ENCODE data around the gene CDK14.

CDK14 gene

GRCh38 chr7:91031757-91032156 lies 435.6 kb downstream of the CDK14 start:
- DNase-seq: no peak

- no peak for DNase-seq
These were observed 437.5 kb downstream of the CDK14 start for GRCh38 chr7:91033574-91033973.

DNA sequence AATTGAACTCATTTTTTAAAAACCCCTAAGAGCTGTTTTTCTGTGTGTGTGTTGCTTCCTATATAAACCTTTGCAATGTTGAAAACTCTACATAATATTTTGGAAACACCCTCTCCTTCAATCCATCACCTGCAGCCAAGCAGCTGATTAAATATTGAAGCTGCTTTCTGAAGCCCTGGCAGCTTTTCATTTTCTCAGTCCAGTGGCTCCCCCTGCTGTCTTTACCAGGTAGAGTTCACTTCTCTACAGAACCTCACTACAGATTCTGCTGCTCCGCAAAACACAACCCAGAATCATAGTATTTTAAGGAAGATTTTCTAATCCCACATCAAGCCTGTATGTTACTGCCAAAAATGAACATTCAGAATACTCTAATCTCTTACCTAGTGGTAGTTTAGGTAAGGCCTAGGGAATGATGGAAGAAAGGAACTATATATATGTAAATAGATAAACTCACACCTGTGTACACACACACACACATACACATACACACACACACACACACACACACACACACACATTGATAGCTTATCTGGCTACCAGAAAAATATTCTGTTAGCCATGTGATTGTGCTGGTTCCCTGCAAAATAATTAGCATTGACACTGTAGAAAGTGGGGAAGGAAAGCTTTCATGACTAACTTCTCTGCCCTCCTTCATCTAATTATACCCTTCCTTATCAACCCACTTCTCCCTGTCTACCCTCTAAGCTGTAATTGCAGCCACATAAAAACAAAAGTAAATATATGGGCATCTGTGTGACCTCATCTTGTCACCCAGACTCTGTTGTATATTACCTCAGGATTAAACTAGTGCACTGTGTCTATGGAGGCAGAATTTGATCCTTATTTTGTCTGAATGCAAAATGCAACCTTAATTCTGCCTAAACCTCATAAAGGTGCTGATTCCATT lies 438.6 kb downstream of the CDK14 start:
- DNase-seq: no peak

DNA sequence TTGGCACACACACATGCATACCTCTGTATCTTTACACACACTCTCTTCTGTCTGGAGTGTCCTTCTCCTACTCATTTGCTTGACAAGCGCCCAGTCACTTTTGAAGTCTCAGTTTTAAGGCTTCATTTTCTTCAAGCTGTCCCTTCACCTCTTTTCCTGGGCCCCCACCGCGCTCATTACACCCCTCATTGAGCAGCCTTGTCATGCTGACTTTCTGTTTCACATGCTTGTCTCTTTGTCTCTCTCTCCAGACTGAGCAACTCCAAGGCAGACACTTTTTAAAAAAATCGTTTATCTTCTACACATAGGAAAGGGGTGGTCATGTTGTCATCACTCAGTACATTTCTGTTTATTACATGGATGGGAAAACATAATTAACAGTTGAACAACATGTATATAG lies 442.9 kb downstream of the CDK14 start:
- DNase-seq: no peak

GRCh38 chr7:91041141-91041540 lies 445.0 kb downstream of the CDK14 start:
- no peak for DNase-seq

DNA sequence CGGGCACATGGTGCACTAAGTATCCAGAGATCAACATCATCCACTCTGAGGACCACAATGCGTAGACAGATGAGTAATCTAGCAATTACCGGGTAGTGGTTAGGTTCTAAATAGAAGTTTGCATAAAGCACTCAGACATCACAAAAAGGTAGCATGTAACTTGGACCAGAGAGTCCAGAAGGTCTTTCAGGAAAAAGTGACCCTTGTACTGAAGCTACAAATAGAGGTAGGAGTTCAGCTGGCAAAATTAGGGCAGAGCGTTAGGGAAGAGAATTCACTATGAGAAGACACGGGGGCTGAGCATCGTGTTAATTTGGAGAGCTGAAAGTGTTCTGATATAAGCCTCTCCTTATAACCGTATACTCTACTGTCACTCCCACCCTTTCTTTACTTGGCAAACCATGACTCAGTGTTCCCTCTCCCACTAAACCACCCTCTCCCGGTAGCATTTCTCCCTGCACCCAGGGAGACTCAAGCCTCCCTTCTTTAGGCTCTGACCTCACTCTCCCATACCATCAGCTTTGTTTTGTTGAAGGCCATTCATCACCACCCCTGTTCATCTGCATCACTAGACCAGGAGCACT lies 445.9 kb downstream of the CDK14 start:
- no peak for DNase-seq

GRCh38 chr7:91043186-91043585 lies 447.1 kb downstream of the CDK14 start:
- no peak for DNase-seq

DNA sequence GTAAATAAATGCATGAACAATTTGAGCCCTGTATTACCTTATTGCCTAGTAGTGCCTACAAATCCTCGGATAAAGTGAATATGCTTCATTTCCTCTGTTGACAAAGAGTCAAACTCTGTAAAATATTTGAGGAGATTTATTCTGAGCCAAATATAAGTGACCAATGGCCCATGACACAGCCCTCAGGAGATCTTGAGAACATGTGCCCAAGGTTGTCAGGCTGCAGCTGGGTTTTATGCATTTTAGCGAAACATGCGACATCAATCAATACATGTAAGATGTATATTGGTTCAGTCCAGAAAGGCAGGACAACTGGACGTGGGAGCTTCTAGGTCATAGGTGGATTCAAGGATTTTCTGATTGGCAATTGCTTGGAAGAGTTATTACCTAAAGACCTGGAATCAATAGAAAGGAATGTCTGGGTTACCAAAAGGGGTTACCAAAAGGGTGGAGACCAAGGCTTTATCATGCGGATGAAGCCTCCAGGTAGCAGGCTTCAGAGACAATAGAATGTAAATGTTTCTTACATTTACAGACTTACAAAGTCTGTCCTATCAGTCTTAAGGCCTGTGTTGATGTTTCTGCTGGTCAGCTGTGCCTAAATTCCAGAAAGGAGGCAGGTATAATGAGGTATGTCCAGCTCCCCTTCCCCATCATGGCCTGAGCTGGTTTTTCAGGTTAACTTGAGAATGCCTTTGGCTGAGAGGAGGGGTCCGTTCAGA lies 448.0 kb downstream of the CDK14 start:
- DNase-seq: no peak

GRCh38 chr7:91045606-91046005 lies 449.5 kb downstream of the CDK14 start:
- DNase-seq: no peak

DNA sequence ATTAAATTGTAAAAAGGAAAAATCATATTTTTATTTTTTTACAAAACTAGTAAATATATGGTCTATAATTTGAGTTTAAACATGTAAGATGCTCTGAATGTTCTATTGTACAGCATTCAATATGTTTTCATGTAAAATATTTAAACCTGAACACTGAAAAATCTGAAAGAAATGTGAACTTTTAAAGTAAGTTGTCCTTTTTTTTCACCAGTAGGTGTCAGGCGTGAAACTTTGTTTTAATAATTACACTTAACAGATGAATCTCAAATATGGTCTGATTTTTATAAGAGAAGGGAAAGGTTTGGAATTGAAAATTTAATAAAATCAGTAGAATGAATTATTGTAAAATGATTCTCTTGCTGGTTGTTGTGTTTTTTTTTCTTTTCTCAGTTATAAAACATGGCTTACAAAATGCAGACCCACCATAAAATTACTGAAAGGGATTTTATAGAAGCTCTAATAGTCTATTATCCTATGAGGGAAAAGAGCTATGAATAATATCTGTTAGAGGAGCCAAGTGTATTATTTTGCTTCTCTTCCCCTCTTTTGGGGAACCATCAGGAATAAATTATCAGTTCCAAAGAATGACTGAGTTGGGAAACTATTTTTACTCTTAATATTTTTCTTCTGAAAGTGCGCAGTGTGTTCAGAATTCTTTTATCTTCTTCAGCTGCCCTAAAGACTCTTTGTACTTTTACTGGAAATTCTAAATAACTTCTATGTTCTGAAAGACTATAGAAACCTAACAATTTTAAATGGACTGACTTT lies 450.4 kb downstream of the CDK14 start:
- DNase-seq: no peak

- DNase-seq: no peak
These were observed 451.5 kb downstream of the CDK14 start for GRCh38 chr7:91047636-91048035.

- DNase-seq: no peak
These were observed 454.6 kb downstream of the CDK14 start for GRCh38 chr7:91050677-91051076.

DNA sequence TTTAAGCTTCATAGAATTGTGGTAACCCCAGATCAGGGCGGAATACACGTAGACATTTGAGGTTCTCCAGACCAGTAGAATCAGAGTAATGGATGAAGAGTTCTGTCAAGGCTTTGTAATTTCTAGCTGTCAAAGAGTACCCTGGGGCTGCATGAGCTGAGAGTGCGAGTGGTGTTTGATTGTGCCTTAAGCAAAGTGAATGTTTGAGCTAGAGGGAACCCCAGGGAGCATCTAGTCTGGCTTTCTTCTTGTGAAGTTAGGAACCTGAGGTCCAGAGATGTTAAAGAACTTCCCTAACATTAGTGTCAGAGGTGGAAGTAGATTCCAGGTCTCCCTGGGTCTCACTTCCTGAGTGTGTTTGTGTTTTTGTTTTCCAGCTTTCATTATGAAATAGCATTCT lies 455.8 kb downstream of the CDK14 start:
- no peak for DNase-seq

DNA sequence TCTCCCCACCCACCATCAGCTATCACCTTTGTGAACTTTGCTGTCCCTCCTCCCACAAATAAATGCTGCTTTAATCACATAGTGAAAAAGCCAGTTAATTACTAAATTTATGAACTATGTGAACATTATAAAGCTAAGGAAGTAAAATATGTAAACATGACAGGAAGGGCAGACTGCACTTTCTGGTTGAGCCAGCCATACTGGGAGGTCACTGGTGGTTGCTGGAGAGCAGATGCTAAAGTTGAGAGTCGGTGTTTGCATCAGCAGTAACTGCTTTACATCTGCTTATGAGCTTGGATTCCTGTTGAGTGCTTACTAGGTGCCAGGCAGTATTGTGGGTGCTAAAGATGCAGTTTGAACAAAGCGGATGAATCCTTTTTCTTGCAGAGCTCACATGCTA lies 458.3 kb downstream of the CDK14 start:
- DNase-seq: no peak

DNA sequence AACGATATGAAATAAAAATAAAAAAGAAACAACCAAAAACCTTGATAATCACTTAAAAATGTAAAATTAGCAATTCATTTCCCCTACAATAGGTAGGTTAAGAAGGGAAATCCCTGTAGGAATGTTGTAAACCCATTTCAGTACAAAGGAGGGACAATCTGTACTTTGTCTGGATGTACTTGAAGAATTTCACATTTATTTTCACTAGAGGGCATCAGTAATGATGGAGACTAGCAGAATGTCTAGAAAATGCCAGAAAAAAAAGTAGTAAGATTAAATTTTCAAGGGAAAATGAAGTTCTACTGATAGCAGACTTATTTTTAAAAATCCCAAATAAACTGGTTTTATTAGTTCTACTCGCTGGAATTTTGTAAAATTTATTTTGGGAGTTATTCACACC lies 459.1 kb downstream of the CDK14 start:
- DNase-seq: no peak

DNA sequence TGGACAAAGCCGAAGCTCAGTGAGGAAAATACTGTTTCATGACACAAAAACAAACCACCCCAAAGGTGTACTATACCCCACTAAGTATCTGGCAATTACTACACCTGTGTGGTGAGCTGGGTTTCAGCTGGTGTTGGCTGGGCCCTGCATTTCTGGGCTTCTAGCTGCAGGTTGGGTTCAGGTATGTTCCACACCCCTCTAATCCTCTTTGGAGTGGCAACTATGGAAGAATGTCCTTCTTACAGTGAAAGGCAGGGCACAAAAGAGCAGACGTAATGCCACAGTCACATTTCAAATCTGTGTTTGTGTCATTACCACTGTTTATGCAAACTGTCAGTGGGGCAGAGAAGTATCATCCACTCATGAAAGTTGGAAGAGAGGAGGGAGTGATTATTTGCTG lies 466.6 kb downstream of the CDK14 start:
- DNase-seq: no peak

DNA sequence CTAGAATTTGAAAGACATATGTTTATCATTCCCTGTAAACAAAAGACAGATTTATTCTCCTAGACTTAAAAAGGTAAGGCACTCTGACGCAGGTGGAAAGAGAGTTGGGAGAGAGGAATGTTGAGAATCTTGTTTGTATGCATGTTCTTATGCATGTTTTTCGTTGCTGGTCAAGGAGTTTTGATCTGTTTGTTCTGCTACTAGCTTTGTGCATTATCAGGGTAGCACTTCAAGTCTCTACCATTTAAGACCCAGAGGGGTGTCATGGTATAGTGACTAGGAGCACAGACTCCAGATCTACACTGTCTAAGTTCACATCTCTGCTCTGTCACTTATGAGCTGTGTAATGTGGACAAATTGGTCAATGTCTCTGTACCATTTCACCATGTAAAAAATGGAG lies 467.9 kb downstream of the CDK14 start:
- no peak for DNase-seq

DNA sequence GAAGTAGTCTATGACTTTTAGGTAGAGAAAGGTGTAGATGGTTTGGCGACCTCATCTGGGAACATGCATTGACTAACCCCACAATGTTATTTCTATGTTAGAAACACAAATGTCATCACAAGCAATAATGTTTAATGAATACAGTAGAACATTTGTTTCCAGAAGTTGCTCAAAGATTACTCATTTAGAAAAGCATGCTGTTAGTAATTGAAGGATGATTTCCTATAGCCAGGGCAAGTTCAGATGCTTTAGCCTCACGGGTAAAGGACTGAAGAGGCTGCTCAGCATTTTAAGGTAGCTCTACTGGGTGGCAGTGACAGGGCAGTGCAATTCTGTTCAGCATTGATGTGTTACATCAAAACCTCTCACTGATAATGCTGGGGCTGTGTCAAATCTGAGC lies 468.8 kb downstream of the CDK14 start:
- DNase-seq: no peak

DNA sequence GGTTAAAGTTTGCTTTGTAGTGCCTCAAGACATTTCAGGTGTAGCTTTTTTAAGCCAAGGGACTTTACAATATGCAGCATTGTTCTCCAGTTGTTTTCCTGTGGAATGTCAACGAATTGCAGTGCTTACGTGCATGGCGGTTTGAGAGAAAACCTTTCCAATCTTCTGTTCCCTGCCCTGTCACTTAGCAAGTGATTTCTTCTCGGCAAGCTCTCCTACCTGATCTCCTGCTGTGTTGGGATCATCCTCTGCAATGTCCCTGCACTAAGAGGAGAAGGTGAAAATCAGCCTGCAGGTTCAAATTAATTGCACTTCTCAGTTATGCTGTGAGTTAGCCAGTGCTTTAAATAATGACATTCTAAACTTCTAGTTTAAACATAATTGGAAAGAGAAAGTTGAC lies 470.5 kb downstream of the CDK14 start:
- DNase-seq: no peak

GRCh38 chr7:91067242-91067641 lies 471.1 kb downstream of the CDK14 start:
- DNase-seq: no peak

GRCh38 chr7:91068136-91068795 lies 472.1 kb downstream of the CDK14 start:
- DNase-seq: no peak

GRCh38 chr7:91069146-91069545 lies 473.0 kb downstream of the CDK14 start:
- DNase-seq: no peak

GRCh38 chr7:91079487-91079886 lies 483.4 kb downstream of the CDK14 start:
- no peak for DNase-seq

All from activated CD8-positive, alpha-beta memory T cell treated with anti-CD3 and anti-CD28 coated beads, Interleukin-2, amount 50 U/mL, for 48 hours (primary cell).